ENCODE data around the gene ZAR1L.
A peak's percentile ranks its signal among the peaks of the same experiment; 100 is the strongest.

Gene ZAR1L

DNA sequence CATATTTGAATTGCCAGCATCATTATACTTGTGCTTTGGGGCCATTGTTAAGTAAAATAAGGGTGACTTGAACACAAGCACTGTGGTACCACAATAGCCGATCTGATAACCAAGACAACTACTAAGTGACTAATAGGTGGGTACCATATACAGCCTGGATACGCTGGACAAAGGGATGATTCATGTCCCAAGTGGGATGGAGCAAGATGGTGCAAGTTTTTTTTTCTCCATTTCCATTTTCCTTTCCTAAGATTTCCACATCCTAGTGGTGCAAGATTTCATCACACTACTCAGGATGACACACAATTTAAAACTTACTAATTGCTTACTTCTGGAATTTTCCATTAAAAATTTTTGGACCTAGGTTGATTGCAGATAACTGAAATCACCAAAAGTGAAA, 15.3 kb upstream of the ZAR1L start:
- TF ChIP-seq, protein P1, sequence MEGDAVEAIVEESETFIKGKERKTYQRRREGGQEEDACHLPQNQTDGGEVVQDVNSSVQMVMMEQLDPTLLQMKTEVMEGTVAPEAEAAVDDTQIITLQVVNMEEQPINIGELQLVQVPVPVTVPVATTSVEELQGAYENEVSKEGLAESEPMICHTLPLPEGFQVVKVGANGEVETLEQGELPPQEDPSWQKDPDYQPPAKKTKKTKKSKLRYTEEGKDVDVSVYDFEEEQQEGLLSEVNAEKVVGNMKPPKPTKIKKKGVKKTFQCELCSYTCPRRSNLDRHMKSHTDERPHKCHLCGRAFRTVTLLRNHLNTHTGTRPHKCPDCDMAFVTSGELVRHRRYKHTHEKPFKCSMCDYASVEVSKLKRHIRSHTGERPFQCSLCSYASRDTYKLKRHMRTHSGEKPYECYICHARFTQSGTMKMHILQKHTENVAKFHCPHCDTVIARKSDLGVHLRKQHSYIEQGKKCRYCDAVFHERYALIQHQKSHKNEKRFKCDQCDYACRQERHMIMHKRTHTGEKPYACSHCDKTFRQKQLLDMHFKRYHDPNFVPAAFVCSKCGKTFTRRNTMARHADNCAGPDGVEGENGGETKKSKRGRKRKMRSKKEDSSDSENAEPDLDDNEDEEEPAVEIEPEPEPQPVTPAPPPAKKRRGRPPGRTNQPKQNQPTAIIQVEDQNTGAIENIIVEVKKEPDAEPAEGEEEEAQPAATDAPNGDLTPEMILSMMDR (conservative IDR thresholded peaks at IDR 0.05) = no peak
- no peak for TF ChIP-seq ZFX (IDR thresholded peaks at IDR 0.05)
- no peak overlapping the region for H3K27ac ChIP-seq

GRCh38 chr13:32323912-32324311, 8.7 kb upstream of the ZAR1L start:
- H3K27ac ChIP-seq = no peak overlapping the region
- TF ChIP-seq, protein P1 (conservative IDR thresholded peaks at IDR 0.05) = no peak
- no peak for TF ChIP-seq ZFX (IDR thresholded peaks at IDR 0.05)

DNA sequence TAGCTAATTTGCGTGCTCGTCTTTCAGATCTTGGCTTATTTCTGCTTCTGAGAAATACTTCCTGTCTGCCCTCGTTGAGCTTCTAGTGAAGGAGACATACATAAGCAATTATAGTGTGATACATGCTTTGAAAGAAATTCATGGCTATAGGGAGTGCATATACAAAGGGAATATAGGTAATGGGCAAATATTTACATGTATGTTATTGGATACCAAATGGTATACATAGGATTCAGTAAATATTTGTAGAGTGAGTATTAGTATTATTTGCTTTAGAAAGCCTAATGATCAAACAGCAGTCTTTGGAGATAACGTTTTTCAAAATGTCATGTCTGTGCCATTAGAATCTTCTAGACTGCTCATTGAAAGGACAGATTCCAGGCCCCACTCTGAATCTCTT, 5.4 kb upstream of the ZAR1L start:
- no peak for TF ChIP-seq ZFX (IDR thresholded peaks at IDR 0.05)
- TF ChIP-seq, protein P1 (conservative IDR thresholded peaks at IDR 0.05) = no peak
- no peak overlapping the region for H3K27ac ChIP-seq

DNA sequence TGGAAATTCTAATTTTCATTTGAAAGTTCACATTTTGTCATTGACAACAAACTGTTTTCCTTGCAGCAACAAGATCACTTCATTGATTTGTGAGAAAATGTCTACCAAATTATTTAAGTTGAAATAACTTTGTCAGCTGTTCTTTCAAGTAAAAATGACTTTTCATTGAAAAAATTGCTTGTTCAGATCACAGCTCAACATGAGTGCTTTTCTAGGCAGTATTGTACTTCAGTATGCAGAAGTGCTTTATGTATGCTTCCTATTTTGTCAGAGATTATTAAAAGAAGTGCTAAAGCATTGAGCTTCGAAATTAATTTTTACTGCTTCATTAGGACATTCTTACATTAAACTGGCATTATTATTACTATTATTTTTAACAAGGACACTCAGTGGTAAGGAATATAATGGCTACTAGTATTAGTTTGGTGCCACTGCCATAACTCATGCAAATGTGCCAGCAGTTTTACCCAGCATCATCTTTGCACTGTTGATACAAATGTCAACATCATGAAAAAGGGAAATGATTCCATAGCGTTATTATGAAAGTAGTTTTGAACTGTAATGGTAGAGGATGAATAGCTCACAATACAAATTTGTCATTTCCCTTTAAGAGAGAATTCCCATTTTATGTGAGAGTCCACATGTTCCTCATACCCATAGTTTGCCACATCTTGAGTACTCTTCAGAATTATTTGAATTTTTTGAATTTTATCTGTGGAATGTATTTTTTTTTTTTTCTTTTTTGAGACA, 2.7 kb upstream of the ZAR1L start:
- H3K27ac ChIP-seq = no peak overlapping the region
- TF ChIP-seq, protein P1 (conservative IDR thresholded peaks at IDR 0.05) = no peak
- no peak for TF ChIP-seq ZFX (IDR thresholded peaks at IDR 0.05)

DNA sequence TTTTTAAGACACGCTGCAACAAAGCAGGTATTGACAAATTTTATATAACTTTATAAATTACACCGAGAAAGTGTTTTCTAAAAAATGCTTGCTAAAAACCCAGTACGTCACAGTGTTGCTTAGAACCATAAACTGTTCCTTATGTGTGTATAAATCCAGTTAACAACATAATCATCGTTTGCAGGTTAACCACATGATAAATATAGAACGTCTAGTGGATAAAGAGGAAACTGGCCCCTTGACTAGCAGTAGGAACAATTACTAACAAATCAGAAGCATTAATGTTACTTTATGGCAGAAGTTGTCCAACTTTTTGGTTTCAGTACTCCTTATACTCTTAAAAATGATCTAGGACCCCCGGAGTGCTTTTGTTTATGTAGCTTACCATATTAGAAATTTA, 1.3 kb upstream of the ZAR1L start:
- TF ChIP-seq, protein P1 (conservative IDR thresholded peaks at IDR 0.05) = no peak
- TF ChIP-seq ZFX (IDR thresholded peaks at IDR 0.05) = no peak
- H3K27ac ChIP-seq = peak overlapping the region; percentile 89; the same call in 1 of the 2 replicates

GRCh38 chr13:32316028-32316339, 821 bp upstream of the ZAR1L start:
- H3K27ac ChIP-seq = peak overlapping the region; percentile 89
- TF ChIP-seq ZFX (IDR thresholded peaks at IDR 0.05) = no peak
- TF ChIP-seq, protein P1 (conservative IDR thresholded peaks at IDR 0.05) = no peak

DNA sequence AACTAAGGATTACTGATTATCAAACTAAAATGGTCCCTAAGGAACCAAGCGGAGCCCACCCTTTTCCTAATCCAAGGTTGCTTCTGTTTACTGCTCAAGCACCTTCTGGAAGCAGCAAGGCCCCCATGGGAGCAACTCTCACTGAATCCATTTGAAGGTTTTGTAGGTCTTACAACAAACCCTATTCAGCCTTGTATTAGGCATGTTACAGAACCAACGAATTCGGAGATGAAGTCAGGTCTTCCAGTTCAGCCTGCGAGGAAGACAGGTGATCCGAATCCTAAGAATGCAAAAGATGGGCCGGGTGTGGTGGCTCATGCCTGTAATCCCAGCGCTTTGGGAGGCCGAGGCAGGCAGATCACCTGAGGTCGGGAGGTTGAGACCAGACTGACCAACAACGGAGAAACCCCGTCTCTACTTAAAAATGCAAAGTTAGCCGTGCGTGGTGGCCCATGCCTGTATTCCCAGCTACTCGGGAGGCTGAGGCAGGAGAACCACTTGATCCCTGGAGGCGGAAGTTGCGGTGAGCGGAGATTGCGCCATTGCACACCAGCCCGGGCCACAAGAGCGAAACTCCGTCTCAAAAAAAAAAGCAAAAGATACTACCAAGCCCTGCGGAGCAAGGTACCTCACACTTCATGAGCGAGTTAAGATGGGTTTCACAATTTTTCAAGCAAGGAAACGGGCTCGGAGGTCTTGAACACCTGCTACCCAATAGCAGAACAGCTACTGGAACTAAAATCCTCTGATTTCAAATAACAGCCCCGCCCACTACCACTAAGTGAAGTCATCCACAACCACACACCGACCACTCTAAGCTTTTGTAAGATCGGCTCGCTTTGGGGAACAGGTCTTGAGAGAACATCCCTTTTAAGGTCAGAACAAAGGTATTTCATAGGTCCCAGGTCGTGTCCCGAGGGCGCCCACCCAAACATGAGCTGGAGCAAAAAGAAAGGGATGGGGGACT, 609 bp downstream of the ZAR1L start:
- peak overlapping the region; percentile 89 for H3K27ac ChIP-seq
- TF ChIP-seq ZFX (IDR thresholded peaks at IDR 0.05) = no peak
- TF ChIP-seq, protein P1 (conservative IDR thresholded peaks at IDR 0.05) = no peak

All from C4-2B (cell line).